Testis (tissue), 3 donors: Measurements from ENCODE around the gene OR2A1. TPM values are rescaled to one million over a fixed set of nuclear protein-coding genes. Genes with fewer than 3 reads are reported as not detected.
"Not testable (repeated sequence)": the region's sequence is repeated elsewhere in the genome, so short reads cannot be mapped to it uniquely, and the experiment has no call there.

Experiments
- DNase-seq: peaks from one replicate; pipeline ENCODE4 v3.0.0-alpha.2; 2019
- H3K27ac ChIP-seq, 2 donors: fragments of 200-600 bp; sonication (generic); one replicate each; pipeline ENCODE4 v1.5.1; 2019
- H3K27me3 ChIP-seq: fragments of 200-600 bp; sonication (generic); one replicate; pipeline ENCODE4 v1.5.1; 2019
- H3K36me3 ChIP-seq: fragments of 200-600 bp; sonication (generic); one replicate; pipeline ENCODE4 v1.5.1; 2017; ENCODE audit warnings: low read depth; ENCODE audit errors: missing control alignments
- H3K4me1 ChIP-seq: fragments of 200-600 bp; sonication (generic); one replicate; pipeline ENCODE4 v1.5.1; 2019
- H3K4me3 ChIP-seq, 2 donors: fragments of 200-600 bp; sonication (generic); one replicate each; pipeline ENCODE4 v1.5.1; 2017 to 2019
- H3K9me3 ChIP-seq: fragments of 200-600 bp; sonication (generic); one replicate; pipeline ENCODE4 v1.5.1; 2017
- WGBS, 2 donors: methylation state at CpG; one replicate each; pipeline ENCODE4 v1.1.5; 2018; 5-methylcytosine and 5-hydroxymethylcytosine counted together
- intact Hi-C: fragments of 100-400 bp; cut with DNase I; formaldehyde crosslinking; loops from one replicate; pipeline ENCODE4 v1.15.1; 2023; ENCODE audit warnings: low total_unique reads
- polyA plus RNA-seq: library from polyadenylated mRNA; stranded (reverse); fragments of 350-450 nt; fragmentation: Illumina TruSeq; extraction: RNeasy Lipid Tissue Mini Kit (QIAGEN cat#74804); gene quantifications from one replicate; pipeline ENCODE4 v1.2.3, GENCODE V29; 2014; ENCODE audit warnings: low read depth, low replicate concordance; ENCODE audit not compliant: insufficient read depth
- total RNA-seq, 2 donors: library from RNA; depleted of rRNA; stranded (reverse); fragments of >200 nt; gene quantifications; one replicate each; pipeline ENCODE4 v1.2.3, GENCODE V29; 2016

Gene OR2A1
- total and polyA plus RNA-seq, 3 donors from 2014 or later: 0.20 to 0.37 TPM; not detected in 1

GRCh38 chr7:144331221-144331995, 19.2 kb downstream of the OR2A1 start:
- H3K36me3 ChIP-seq, H3K4me1 ChIP-seq, H3K9me3 ChIP-seq, intact Hi-C loops, DNase-seq, H3K27ac ChIP-seq, H3K27me3 ChIP-seq, H3K4me3 ChIP-seq: not testable (repeated sequence)
- 97 to 100% methylated on average over 2 to 4 of the region's 9 CpGs for WGBS, 2 donors

- WGBS, 2 donors: 85 to 87% methylated on average over 2 of the region's 2 CpGs
- H3K4me3 ChIP-seq, DNase-seq, H3K27me3 ChIP-seq, intact Hi-C loops, H3K27ac ChIP-seq, H3K4me1 ChIP-seq, H3K9me3 ChIP-seq, H3K36me3 ChIP-seq: not testable (repeated sequence)
Measured at GRCh38 chr7:144331996-144332288, 19.7 kb downstream of the OR2A1 start.

- DNase-seq, H3K4me1 ChIP-seq, H3K36me3 ChIP-seq, H3K27me3 ChIP-seq, H3K27ac ChIP-seq, H3K9me3 ChIP-seq, H3K4me3 ChIP-seq, intact Hi-C loops: not testable (repeated sequence)
- WGBS, 2 donors: no CpG with 5 or more reads among the region's 1 CpG
Measured at GRCh38 chr7:144348625-144349024, 36.4 kb downstream of the OR2A1 start.

GRCh38 chr7:144351667-144352066, 39.4 kb downstream of the OR2A1 start:
- H3K9me3 ChIP-seq, intact Hi-C loops, H3K27ac ChIP-seq, DNase-seq, H3K4me3 ChIP-seq, H3K4me1 ChIP-seq, H3K27me3 ChIP-seq, H3K36me3 ChIP-seq: not testable (repeated sequence)
- WGBS, 2 donors: 54 to 85% methylated on average over 1 to 2 of the region's 3 CpGs

- DNase-seq, H3K27me3 ChIP-seq, intact Hi-C loops, H3K4me1 ChIP-seq, H3K36me3 ChIP-seq, H3K27ac ChIP-seq, H3K4me3 ChIP-seq, H3K9me3 ChIP-seq: not testable (repeated sequence)
- no CpG with 5 or more reads among the region's 50 CpGs for WGBS, 2 donors
Measured at GRCh38 chr7:144355176-144355822, 43.1 kb downstream of the OR2A1 start, which contains the start of gene ARHGEF5. ARHGEF5 (plus strand) TSS chr7:144355402; CDS start chr7:144362670, 7,268 bp downstream.

GRCh38 chr7:144356185-144356584, 44.0 kb downstream of the OR2A1 start:
- H3K36me3 ChIP-seq, H3K9me3 ChIP-seq, DNase-seq, intact Hi-C loops, H3K27ac ChIP-seq, H3K4me1 ChIP-seq, H3K27me3 ChIP-seq, H3K4me3 ChIP-seq: not testable (repeated sequence)
- WGBS, 2 donors: no CpG with 5 or more reads among the region's 6 CpGs

GRCh38 chr7:144356860-144357259, 44.6 kb downstream of the OR2A1 start:
- H3K27ac ChIP-seq, H3K4me3 ChIP-seq, H3K9me3 ChIP-seq, H3K4me1 ChIP-seq, H3K27me3 ChIP-seq, DNase-seq, H3K36me3 ChIP-seq, intact Hi-C loops: not testable (repeated sequence)
- 100% methylated on average over 1 of the region's 11 CpGs; no CpG with 5 or more reads in 1 of the 2 donors for WGBS, 2 donors

- H3K27me3 ChIP-seq, H3K4me3 ChIP-seq, H3K27ac ChIP-seq, H3K4me1 ChIP-seq, H3K36me3 ChIP-seq, DNase-seq, intact Hi-C loops, H3K9me3 ChIP-seq: not testable (repeated sequence)
- WGBS, 2 donors: no CpG with 5 or more reads among the region's 3 CpGs
Measured at GRCh38 chr7:144362061-144362460, 49.8 kb downstream of the OR2A1 start.

- H3K9me3 ChIP-seq, DNase-seq, intact Hi-C loops, H3K36me3 ChIP-seq, H3K4me1 ChIP-seq, H3K27me3 ChIP-seq, H3K4me3 ChIP-seq, H3K27ac ChIP-seq: not testable (repeated sequence)
- WGBS, 2 donors: no CpG with 5 or more reads among the region's 6 CpGs
Measured at GRCh38 chr7:144365523-144365922, 53.3 kb downstream of the OR2A1 start.

GRCh38 chr7:144367250-144367649, 55.0 kb downstream of the OR2A1 start:
- H3K27ac ChIP-seq, DNase-seq, intact Hi-C loops, H3K4me3 ChIP-seq, H3K4me1 ChIP-seq, H3K9me3 ChIP-seq, H3K36me3 ChIP-seq, H3K27me3 ChIP-seq: not testable (repeated sequence)
- WGBS, 2 donors: no CpG with 5 or more reads among the region's 9 CpGs

GRCh38 chr7:144369221-144369620, 57.0 kb downstream of the OR2A1 start:
- H3K27ac ChIP-seq, H3K4me3 ChIP-seq, H3K9me3 ChIP-seq, H3K4me1 ChIP-seq, intact Hi-C loops, H3K36me3 ChIP-seq, DNase-seq, H3K27me3 ChIP-seq: not testable (repeated sequence)
- WGBS, 2 donors: 76 to 93% methylated on average over 3 to 4 of the region's 7 CpGs
